Measurements from ENCODE around the gene TSPY8. TPM values are rescaled to one million over a fixed set of nuclear protein-coding genes. Genes with fewer than 3 reads are reported as not detected.
"Not testable (repeated sequence)": the region's sequence is repeated elsewhere in the genome, so short reads cannot be mapped to it uniquely, and the experiment has no call there.

Gene TSPY8, protein sequence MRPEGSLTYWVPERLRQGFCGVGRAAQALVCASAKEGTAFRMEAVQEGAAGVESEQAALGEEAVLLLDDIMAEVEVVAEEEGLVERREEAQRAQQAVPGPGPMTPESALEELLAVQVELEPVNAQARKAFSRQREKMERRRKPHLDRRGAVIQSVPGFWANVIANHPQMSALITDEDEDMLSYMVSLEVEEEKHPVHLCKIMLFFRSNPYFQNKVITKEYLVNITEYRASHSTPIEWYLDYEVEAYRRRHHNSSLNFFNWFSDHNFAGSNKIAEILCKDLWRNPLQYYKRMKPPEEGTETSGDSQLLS
- not detected in 2 replicates for total RNA-seq

DNA sequence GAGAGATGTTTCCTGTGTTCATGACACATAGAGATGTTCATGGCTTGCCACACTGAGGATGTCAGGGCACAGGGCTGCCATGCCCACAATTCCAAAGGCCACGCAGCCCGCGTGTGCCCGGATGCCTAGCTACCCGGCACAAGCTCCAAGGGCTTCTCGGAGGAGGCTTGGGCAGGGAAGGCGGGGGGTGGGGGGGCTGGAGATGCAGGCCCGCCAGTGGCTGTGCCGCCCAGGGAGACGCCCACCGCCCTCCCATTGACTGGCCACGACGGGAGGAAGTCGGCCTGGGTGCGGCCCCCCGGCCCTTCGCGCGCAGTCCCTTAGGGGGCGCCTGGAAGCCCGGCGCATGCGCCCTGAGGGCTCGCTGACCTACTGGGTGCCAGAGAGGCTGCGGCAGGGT lies at the start of gene TSPY8:
TSS of gene TSPY8 (plus strand) at position 301 of the 400 bp plus-strand sequence. CDS start at position 347, 46 bp downstream.
- not testable (repeated sequence) for DNase-seq (ENCODE audit: low read depth)

DNA sequence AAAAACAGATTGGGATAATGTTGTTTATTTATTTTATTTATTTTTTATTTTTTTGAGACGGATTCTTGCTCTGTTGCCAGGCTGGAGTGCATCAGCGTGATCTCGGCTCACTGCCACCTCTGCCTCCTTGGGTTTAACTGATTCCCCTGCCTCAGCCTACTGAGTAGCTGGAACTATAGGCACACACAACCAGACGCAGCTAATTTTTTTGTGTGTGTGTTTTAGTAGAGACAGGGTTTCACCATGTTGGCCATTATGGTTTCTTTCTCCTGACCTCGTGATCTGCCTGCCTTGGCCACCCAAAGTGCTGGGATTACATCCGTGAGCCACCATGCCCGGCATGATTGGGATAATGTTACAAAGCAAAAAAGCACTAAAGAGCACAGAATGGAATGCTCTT lies 36.6 kb upstream of the TSPY8 start:
- no peak for DNase-seq (ENCODE audit: low read depth)

DNA sequence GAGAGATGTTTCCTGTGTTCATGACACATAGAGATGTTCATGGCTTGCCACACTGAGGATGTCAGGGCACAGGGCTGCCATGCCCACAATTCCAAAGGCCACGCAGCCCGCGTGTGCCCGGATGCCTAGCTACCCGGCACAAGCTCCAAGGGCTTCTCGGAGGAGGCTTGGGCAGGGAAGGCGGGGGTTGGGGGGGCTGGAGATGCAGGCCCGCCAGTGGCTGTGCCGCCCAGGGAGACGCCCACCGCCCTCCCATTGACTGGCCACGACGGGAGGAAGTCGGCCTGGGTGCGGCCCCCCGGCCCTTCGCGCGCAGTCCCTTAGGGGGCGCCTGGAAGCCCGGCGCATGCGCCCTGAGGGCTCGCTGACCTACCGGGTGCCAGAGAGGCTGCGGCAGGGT lies 20.4 kb upstream of the TSPY8 start, which contains the start of gene TSPY4:
TSS of gene TSPY4 (plus strand) at position 301 of the 400 bp plus-strand sequence. CDS start at position 347, 46 bp downstream.
- DNase-seq (ENCODE audit: low read depth) = not testable (repeated sequence)

DNA sequence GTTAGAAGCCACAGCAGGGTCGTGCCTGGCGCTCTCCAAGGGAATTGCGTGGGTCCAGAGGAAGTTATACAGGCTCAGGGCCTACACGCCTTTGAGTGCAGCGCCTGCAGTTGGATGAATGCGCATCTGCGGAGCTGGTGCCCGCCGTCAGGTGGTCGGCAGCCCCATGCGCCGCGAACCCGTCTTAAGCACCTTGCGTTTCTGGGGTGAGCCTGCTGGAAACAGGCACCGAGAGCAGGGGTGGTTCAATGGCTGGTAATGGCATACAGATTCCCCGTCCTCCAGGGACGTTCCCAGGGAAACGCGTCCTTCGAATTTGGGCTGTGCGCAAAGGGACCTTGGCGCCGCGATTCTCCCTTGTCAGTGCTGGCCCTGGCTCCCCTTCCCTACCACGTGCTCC lies 38.9 kb downstream of the TSPY8 start:
- not testable (repeated sequence) for DNase-seq (ENCODE audit: low read depth)

DNA sequence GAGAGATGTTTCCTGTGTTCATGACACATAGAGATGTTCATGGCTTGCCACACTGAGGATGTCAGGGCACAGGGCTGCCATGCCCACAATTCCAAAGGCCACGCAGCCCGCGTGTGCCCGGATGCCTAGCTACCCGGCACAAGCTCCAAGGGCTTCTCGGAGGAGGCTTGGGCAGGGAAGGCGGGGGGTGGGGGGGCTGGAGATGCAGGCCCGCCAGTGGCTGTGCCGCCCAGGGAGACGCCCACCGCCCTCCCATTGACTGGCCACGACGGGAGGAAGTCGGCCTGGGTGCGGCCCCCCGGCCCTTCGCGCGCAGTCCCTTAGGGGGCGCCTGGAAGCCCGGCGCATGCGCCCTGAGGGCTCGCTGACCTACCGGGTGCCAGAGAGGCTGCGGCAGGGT lies 40.5 kb downstream of the TSPY8 start, which contains the start of gene TSPY3:
TSS of gene TSPY3 (plus strand) at position 301 of the 400 bp plus-strand sequence. CDS start at position 347, 46 bp downstream.
- DNase-seq (ENCODE audit: low read depth) = not testable (repeated sequence)

Other genes starting within 250 kb of the TSPY8 start
- not detected in 2 replicates for gene TSPY4, start 20.3 kb upstream of the TSPY8 start, total RNA-seq
- not detected in 2 replicates for gene TSPY3, start 40.6 kb downstream of the TSPY8 start, total RNA-seq
- not detected in 2 replicates for gene TSPY1, start 109.2 kb downstream of the TSPY8 start, total RNA-seq
- gene TSPY9, start 129.5 kb downstream of the TSPY8 start, total RNA-seq = not detected in 2 replicates
- gene TSPY10, start 170.1 kb downstream of the TSPY8 start, total RNA-seq = not detected in 2 replicates